Pons (tissue), 1 donor: ENCODE measurements around the gene AP5Z1.

Experiments
- DNase-seq: peaks from one replicate; pipeline ENCODE4 v3.0.0-alpha.2; 2016; ENCODE audit warnings: low spot score

Gene AP5Z1

DNA sequence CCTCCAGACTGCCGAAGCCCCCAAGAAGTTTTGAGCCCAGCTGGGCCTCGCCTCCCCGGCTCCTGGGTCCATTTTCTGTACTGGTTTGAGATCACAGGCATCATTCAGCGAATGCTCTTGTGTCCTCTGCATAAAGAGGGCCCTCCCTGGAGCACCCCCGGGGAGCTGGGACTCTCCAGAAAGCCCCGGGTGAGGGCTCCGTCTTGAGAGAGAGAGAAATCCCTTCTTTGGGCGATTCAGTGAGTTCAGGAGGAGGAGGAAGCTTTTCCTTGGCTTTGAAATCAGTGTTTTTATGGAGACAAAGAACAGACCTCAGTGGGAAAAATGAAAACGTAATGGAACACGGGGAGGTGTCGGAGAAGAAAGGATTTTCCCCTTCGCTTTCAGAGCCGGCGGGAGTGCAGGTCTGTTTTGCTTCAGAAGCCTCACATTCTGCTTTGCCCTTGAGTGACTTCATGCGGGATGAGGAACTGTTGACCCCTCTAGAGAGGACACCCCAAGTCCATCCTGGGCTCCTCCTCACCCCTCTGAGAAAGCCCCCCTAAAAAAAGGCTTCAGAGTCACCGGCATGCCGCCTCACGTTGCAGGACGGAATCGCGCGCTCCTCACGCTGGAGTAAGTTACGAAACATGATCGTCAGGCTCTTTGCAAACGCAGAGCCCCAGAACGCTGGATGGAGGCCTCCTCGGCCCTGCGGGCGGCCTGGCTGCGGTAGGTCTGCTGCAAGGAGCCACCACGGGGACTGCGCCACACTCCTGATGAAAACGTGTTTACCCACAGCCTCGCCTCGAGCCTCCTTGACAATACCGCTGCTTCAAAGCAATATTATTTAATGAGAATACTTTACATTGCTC lies 8.5 kb upstream of the AP5Z1 start:
- no peak for DNase-seq

GRCh38 chr7:4768597-4769569 lies 6.5 kb upstream of the AP5Z1 start:
- DNase-seq = no peak

GRCh38 chr7:4769761-4770160 lies 5.7 kb upstream of the AP5Z1 start:
- no peak for DNase-seq

GRCh38 chr7:4770886-4771285 lies 4.5 kb upstream of the AP5Z1 start:
- no peak for DNase-seq

DNA sequence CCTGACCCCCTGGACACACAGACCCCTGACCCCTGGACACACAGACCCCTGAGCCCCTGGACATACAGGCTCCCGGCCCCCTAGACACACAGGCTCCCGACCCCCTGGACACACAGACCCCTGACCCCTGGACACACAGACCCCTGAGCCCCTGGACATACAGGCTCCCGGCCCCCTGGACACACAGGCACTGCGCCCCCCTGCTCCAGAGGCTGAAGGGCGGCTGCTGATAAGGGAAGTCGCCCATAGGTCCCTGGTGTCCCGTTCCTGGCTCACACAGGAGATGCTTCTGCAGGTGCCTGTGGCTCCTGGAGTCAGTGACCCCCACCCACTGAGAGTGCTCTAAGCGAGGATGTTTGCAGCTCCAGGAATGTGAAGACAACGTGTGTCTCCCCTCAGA lies 3.7 kb upstream of the AP5Z1 start:
- no peak for DNase-seq

- DNase-seq = no peak
These were observed 3.1 kb upstream of the AP5Z1 start for GRCh38 chr7:4772306-4772705.

- DNase-seq = no peak
These were observed 1.4 kb upstream of the AP5Z1 start for GRCh38 chr7:4774007-4774406.

DNA sequence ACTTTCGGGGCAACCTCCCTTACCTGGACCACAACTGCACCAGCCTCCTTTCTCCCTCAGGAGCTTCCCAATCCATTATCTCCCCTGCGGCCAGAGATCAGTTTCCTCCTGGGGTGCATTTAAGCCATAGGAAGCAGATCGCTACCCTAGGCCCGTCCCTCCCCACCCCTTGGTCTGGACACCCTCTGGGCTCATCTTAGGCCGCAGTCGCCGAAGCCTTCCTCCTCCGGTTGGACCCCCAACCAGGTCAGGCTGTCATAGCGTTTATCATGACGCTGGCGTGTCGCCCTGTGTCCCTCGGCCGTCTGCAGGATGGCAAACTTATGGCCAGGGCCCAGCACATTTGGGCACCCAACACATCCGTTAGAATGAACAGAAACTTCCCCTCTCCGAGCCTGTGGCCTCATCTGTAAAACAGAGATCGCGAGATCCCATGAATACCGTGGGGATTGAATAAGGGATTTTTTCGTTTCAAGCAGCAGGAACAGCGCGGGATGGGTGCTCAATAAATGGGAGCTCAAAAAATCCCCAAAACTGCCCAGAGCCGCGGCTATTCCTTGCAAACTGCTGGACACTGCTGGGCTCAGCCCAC lies 669 bp upstream of the AP5Z1 start:
- no peak for DNase-seq

GRCh38 chr7:4775848-4776623 lies 613 bp downstream of the AP5Z1 start:
- DNase-seq = no peak

- no peak for DNase-seq
These were observed 3.7 kb downstream of the AP5Z1 start for GRCh38 chr7:4779118-4779517.

DNA sequence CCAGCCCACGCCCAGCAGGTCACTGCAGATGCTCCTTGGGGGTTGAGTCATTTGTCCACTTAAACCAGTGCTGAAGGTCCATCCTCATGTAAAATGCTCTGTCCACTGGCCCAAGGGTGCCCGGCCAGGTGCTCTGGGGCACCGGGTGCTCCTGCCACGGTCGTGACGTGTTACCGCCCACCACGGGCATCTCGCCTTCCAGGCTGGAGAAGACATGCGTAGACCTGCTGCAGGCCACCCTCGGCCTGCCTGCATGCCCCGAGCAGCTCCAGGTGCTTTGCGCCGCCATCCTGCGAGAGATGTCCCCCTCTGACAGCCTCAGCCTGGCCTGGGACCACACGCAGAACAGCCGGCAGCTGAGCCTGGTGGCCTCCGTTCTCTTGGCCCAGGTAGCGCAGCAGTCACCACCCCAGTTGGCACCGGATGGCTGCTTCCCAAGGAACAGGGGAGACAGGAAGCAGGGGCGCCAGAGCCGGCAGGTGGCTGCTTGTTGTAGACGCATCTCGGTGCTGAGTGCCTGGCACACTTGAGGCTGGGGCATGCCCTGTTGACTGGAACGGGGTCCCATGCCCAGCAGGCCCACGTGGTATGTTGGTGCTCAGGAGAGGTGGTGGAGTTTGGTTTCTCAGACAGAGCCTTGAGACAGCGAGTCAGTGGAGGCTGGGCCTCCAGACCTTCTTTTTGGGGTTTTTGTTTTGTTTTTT lies 6.1 kb downstream of the AP5Z1 start:
- no peak for DNase-seq

GRCh38 chr7:4782333-4783291 lies 7.2 kb downstream of the AP5Z1 start:
- DNase-seq = no peak

- no peak for DNase-seq
These were observed 7.8 kb downstream of the AP5Z1 start for GRCh38 chr7:4783292-4783652.

DNA sequence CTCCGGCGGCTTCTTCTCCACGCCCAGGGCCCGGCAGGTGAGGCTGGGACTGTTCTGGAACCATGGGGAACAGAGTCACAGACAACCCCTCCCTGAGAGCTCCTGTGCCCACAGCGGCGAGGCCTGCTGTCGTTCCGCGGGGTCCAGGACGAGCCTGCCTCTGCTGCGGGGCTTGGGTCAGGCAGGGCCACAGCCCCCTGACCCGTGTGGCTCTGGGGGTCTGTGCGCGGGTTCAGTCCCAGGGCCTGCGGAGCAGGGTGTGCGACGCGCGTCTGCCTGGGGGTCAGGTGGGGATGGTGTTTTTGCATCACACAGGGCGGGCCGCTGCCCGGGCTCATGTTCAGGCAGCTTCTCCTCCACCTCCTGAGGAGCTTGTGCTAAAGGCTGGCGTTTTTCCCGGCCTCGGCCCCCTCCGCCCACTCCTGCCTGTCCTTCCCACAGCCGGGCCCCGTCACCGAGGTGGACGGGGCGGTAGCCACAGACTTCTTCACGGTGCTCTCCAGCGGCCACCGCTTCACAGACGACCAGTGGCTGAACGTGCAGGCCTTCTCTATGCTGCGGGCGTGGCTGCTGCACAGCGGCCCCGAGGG lies 8.4 kb downstream of the AP5Z1 start:
- DNase-seq = no peak

DNA sequence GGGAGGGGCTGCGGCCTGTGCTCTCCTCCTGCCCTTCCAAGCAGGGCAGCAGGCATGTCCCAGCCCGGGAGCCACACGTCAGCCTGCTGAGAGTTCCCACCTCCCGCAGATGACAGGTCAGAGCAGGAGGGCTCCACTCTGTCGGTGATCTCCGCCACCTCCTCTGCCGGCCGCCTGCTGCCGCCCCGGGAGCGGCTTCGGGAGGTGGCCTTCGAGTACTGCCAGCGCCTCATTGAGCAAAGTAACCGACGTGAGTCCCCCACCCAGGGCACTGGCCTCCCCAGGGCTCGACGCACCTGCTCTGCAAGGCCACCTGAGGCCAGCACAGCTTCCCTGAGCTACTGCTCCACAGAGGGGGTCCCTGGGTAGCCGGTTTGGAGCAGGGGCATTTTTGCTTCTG lies 9.4 kb downstream of the AP5Z1 start:
- no peak for DNase-seq

- no peak for DNase-seq
These were observed 9.9 kb downstream of the AP5Z1 start for GRCh38 chr7:4785371-4785770.

GRCh38 chr7:4786015-4786414 lies 10.6 kb downstream of the AP5Z1 start:
- no peak for DNase-seq

DNA sequence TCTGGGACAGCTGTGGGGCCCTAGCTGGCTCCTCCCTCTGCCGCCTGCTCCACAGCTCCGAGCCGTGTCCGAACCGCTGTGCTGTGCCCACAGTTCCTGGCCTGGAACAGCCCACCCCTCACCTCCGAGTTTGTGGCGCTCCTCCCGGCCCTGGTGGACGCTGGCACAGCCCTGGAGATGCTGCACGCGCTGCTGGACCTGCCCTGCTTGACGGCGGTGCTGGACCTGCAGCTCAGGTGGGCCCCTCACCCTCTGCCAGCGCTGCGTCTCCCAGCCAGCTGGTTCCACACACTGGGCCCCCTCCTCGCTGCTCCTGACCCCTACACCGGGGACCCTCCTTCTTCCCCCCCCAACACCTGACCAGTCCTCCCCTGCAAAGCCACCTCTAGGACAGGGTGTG lies 12.1 kb downstream of the AP5Z1 start:
- DNase-seq = no peak

DNA sequence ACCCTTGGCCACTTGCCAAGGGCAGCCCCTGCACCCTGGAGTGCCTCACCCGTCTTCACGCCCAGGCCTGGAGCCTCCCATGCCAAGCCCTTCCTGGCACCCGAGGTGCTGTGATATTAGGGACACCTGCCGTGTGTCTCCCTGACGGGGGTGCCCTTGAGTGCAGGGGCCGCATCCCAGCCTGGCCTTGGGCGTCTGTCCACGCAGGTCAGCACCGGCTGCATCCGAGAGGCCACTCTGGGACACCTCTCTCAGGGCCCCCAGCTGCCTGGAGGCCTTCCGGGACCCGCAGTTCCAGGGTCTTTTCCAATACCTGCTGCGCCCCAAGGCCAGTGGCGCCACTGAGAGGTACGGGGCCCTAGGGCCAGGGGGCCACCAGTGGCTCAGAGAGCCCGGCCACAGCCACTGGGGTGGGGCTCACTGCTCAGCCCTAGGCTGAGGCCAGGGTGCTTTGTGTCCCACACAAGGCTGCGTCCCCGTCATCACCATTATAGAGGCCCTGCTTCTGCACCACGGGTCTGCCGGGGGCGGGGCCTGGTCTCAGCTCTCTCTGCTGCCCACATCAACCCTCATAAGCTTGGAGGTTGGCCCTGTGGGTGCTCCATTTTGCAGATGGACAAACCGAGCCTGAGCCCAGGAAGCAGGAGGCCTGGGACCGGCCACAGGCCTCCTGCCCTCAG lies 12.7 kb downstream of the AP5Z1 start:
- no peak for DNase-seq
